CD4-positive, alpha-beta T cell (primary cell): Measurements from ENCODE around the gene OPRM1. TPM values are rescaled to one million over a fixed set of nuclear protein-coding genes. Genes with fewer than 3 reads are reported as not detected.

Experiments
- ATAC-seq: fragments of 200-7000 bp; cut with Tn5 transposase; one replicate; pipeline ENCODE4 v1.10.0; 2022; ENCODE audit warnings: mild to moderate bottlenecking; ENCODE audit not compliant: poor library complexity
- CTCF ChIA-PET: fragments of 350-600 bp; sonication (Branson Sonifier 250); formaldehyde crosslinking; loops from one replicate; lab custom pipeline; 2021; ENCODE audit warnings: antibody characterized with exemption, inconsistent platforms; lab: Charles Lee
- POLR2A ChIA-PET: fragments of 350-600 bp; sonication (Branson Sonifier 250); formaldehyde crosslinking; loops from one replicate; lab custom pipeline; 2021; ENCODE audit warnings: antibody characterized with exemption, inconsistent platforms; lab: Charles Lee
- DNase-seq, 14 experiments: peaks; one replicate each; pipeline ENCODE4 v3.0.0-alpha.2; 2013 to 2020; ENCODE audit warnings: mixed read lengths in 2 of 14
- H3K27ac ChIP-seq, 2 donors: one replicate each; pipeline versions ENCODE4 v1.5.1 to v1.7.0; 2013; ENCODE audit warnings: low read length in 2 of 2, low read depth in 1 of 2, mild to moderate bottlenecking in 1 of 2
- H3K27me3 ChIP-seq, 2 experiments: 1 replicate in 1 of 2; 2 replicates in 1 of 2; pipeline versions ENCODE4 v1.6.1 to v1.7.0; 2013; ENCODE audit warnings: low read length in 2 of 2, control low read depth in 1 of 2, mild to moderate bottlenecking in 1 of 2, moderate library complexity in 1 of 2; ENCODE audit not compliant: insufficient read depth in 2 of 2, control insufficient read depth in 1 of 2
- H3K36me3 ChIP-seq: one replicate; pipeline ENCODE4 v1.6.1; 2013; ENCODE audit warnings: low read length, control low read depth; ENCODE audit not compliant: insufficient read depth
- H3K4me1 ChIP-seq: one replicate; pipeline ENCODE4 v1.6.1; 2013; ENCODE audit warnings: low read length, control low read depth; ENCODE audit not compliant: insufficient read depth
- H3K4me3 ChIP-seq: one replicate; pipeline ENCODE4 v1.5.1; 2013; ENCODE audit warnings: mild to moderate bottlenecking, low read length, moderate library complexity
- H3K9me3 ChIP-seq, 2 experiments: 1 replicate in 1 of 2; 2 replicates in 1 of 2; pipeline versions ENCODE4 v1.6.1 to v1.7.0; 2013; ENCODE audit warnings: low read length in 2 of 2, mild to moderate bottlenecking in 2 of 2, control low read depth in 1 of 2, moderate library complexity in 1 of 2; ENCODE audit not compliant: control insufficient read depth in 1 of 2, insufficient read depth in 1 of 2
- H3K27ac Mint-ChIP-seq: one replicate; pipeline ENCODE4 v1.8.0; 2020; ENCODE audit warnings: mixed read lengths
- H3K27me3 Mint-ChIP-seq: one replicate; pipeline ENCODE4 v1.8.0; 2021; ENCODE audit warnings: mixed read lengths
- H3K36me3 Mint-ChIP-seq: one replicate; pipeline ENCODE4 v1.8.0; 2021; ENCODE audit warnings: low read depth, mixed read lengths
- H3K4me1 Mint-ChIP-seq: one replicate; pipeline ENCODE4 v1.8.0; 2021; ENCODE audit warnings: low read depth, mixed read lengths
- H3K4me3 Mint-ChIP-seq: one replicate; pipeline ENCODE4 v1.8.0; 2020; ENCODE audit warnings: mild to moderate bottlenecking, mixed read lengths
- H3K9me3 Mint-ChIP-seq: one replicate; pipeline ENCODE4 v1.8.0; 2020; ENCODE audit warnings: mixed read lengths
- intact Hi-C, 2 experiments: fragments of 100-400 bp; cut with DNase I in 1 of 2; cut with micrococcal nuclease in 1 of 2; formaldehyde crosslinking; loops; one replicate each; pipeline versions ENCODE4 v1.15.1 to v1.9.0; 2023 to 2025; cut with DNase I, micrococcal nuclease
- total RNA-seq, 174 experiments: library from RNA in 2 of 174; stranded (reverse) in 2 of 174; gene quantifications; one replicate each; pipeline ENCODE4 v1.2.3 and lab custom pipeline; 2021 to 2026
- TF ChIP-seq, protein P1 (sequence below): fragments of 200-600 bp; IDR thresholded peaks from one replicate; pipeline ENCODE4 v1.8.0; 2022; ENCODE audit warnings: antibody characterized with exemption, mild to moderate bottlenecking

The OPRM1 gene
- total RNA-seq, 2 experiments from 2014 or later = not detected

DNA sequence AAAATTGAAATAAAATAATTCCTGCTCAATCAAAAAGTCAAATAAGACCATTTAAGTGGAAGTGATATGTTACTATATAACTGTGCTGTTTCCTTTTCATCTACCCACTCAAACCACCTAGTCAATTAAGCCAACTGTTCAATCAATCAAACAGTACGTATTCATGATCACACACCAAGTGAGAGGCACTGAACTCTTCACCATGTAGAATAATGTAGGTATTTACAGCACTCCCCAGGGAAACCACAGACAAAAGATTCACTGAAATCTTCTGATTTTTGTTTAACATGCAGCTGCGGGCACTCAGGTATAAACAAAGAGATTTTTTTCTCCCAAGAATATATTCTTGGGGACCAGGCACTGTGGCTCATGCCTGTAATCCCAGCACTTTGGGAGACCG lies 21.3 kb upstream of the OPRM1 start:
- H3K4me3 Mint-ChIP-seq = no peak overlapping the region
- no peaks in the 10 kb centered on the region for H3K4me1 ChIP-seq

GRCh38 chr6:154030646-154031045 lies 8.4 kb upstream of the OPRM1 start:
- ATAC-seq (no peak), DNase-seq (no peak)
- Mint-ChIP-seq H3K27me3 (peaks cover 16% of the 10 kb centered on the region), H3K27ac (no peak overlapping the region), H3K36me3 (no peaks in the 10 kb centered on the region), H3K4me3 (no peak overlapping the region), H3K4me1 (no peaks in the 10 kb centered on the region), H3K9me3 (no peaks in the 10 kb centered on the region)
- no peaks in the 10 kb centered on the region for H3K36me3 ChIP-seq
- CTCF ChIA-PET = no interaction called here
- H3K9me3 ChIP-seq = no peaks in the 10 kb centered on the region
- TF ChIP-seq, protein P1, sequence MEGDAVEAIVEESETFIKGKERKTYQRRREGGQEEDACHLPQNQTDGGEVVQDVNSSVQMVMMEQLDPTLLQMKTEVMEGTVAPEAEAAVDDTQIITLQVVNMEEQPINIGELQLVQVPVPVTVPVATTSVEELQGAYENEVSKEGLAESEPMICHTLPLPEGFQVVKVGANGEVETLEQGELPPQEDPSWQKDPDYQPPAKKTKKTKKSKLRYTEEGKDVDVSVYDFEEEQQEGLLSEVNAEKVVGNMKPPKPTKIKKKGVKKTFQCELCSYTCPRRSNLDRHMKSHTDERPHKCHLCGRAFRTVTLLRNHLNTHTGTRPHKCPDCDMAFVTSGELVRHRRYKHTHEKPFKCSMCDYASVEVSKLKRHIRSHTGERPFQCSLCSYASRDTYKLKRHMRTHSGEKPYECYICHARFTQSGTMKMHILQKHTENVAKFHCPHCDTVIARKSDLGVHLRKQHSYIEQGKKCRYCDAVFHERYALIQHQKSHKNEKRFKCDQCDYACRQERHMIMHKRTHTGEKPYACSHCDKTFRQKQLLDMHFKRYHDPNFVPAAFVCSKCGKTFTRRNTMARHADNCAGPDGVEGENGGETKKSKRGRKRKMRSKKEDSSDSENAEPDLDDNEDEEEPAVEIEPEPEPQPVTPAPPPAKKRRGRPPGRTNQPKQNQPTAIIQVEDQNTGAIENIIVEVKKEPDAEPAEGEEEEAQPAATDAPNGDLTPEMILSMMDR = no peak
- H3K27me3 ChIP-seq = no peaks in the 10 kb centered on the region
- no peaks in the 10 kb centered on the region for H3K4me1 ChIP-seq
- POLR2A ChIA-PET = no interaction called here
- H3K4me3 ChIP-seq = no peak overlapping the region
- intact Hi-C loops = no loop called here
- H3K27ac ChIP-seq = no peak overlapping the region

More for the DNA sequence above, 21.3 kb upstream of the OPRM1 start:
- intact Hi-C loops = no loop called here
- H3K27ac ChIP-seq = no peak overlapping the region
- H3K27ac Mint-ChIP-seq = no peak overlapping the region
- no peaks in the 10 kb centered on the region for H3K27me3 Mint-ChIP-seq
- no peaks in the 10 kb centered on the region for H3K36me3 ChIP-seq
- H3K9me3 ChIP-seq = peaks cover 0 to 4% of the 10 kb centered on the region in 2 experiments
- ChIA-PET POLR2A (no interaction called here), CTCF (no interaction called here)
- no peak for ATAC-seq
- DNase-seq = no peak
- H3K36me3 Mint-ChIP-seq = no peaks in the 10 kb centered on the region
- no peaks in the 10 kb centered on the region for H3K27me3 ChIP-seq
- H3K4me3 ChIP-seq = no peak overlapping the region
- H3K9me3 Mint-ChIP-seq = peaks cover 3% of the 10 kb centered on the region
- H3K4me1 Mint-ChIP-seq = no peaks in the 10 kb centered on the region
- TF ChIP-seq, protein P1 = no peak

DNA sequence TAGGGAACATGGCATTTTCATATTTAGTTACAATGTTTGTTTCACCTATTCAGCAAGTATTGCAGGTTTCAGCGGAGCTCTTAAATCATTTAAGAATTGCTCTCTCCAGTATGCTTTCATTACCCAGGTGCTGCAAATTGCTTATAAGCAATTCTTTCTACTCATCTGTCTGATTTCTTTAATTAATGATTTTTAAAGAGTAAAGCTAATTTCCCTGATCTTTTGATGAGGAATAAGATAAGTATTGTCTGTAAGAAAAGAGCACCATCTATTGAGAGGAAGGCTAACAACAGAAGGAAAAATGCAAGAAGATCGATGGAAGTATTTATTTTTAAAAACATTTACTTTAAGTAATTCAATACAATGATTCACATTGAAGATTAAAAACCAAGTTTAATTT lies 2.0 kb downstream of the OPRM1 start:
- ChIA-PET CTCF (no interaction called here), POLR2A (no interaction called here)
- peaks cover 0 to 9% of the 10 kb centered on the region in 2 experiments for H3K9me3 ChIP-seq
- intact Hi-C loops = no loop called here
- Mint-ChIP-seq H3K27me3 (peaks cover 69% of the 10 kb centered on the region), H3K4me3 (no peak overlapping the region), H3K27ac (no peak overlapping the region), H3K4me1 (no peaks in the 10 kb centered on the region), H3K36me3 (no peaks in the 10 kb centered on the region), H3K9me3 (peaks cover 3% of the 10 kb centered on the region)
- DNase-seq (no peak), ATAC-seq (no peak)
- H3K27ac ChIP-seq = no peak overlapping the region
- TF ChIP-seq, protein P1 = no peak
- no peak overlapping the region for H3K4me3 ChIP-seq
- H3K36me3 ChIP-seq = no peaks in the 10 kb centered on the region
- H3K4me1 ChIP-seq = no peaks in the 10 kb centered on the region
- peaks cover 15 to 25% of the 10 kb centered on the region in 2 experiments for H3K27me3 ChIP-seq
